Mesodermal cell (in vitro differentiated cells): ENCODE results near the gene BAIAP3.

Experiments used
- H3K27ac ChIP-seq: 2 replicates; pipeline ENCODE4 v1.7.0; 2013; ENCODE audit warnings: mild to moderate bottlenecking, low read depth, low read length, moderate library complexity; ENCODE audit not compliant: severe bottlenecking
- H3K36me3 ChIP-seq: 2 replicates; pipeline ENCODE4 v1.7.1; 2013; ENCODE audit warnings: mild to moderate bottlenecking, low read length, moderate library complexity; ENCODE audit not compliant: control insufficient read depth, insufficient read depth
- H3K4me1 ChIP-seq: one replicate; pipeline ENCODE4 v1.7.1; 2013; ENCODE audit warnings: mild to moderate bottlenecking, low read length; ENCODE audit not compliant: insufficient read depth, control insufficient read depth, poor library complexity, severe bottlenecking
- H3K4me3 ChIP-seq: 2 replicates; pipeline ENCODE4 v1.7.0; 2013; ENCODE audit warnings: low read length, control low read depth, mild to moderate bottlenecking; ENCODE audit not compliant: insufficient read depth, poor library complexity, severe bottlenecking; ENCODE audit errors: extremely low read depth
- H3K9me3 ChIP-seq: 2 replicates; pipeline ENCODE4 v1.7.1; 2013; ENCODE audit warnings: mild to moderate bottlenecking, low read length, moderate library complexity; ENCODE audit not compliant: control insufficient read depth
- WGBS, 2 experiments: methylation state at CpG; one replicate each; pipeline ENCODE4 v1.1.5; 2013; ENCODE audit warnings: missing lambda C conversion rate in 2 of 2; ENCODE audit not compliant: insufficient coverage in 2 of 2; 5-methylcytosine and 5-hydroxymethylcytosine counted together

The BAIAP3 gene

GRCh38 chr16:1349951-1350350 is 16.5 kb downstream of the BAIAP3 start:
- H3K9me3 ChIP-seq: no peaks in the 10 kb centered on the region
- WGBS, 2 experiments: 91 to 95% methylated on average over 16 to 17 of the region's 17 CpGs
- no peaks in the 10 kb centered on the region for H3K4me1 ChIP-seq
- peaks cover 26% of the 10 kb centered on the region for H3K36me3 ChIP-seq
- no peak overlapping the region for H3K4me3 ChIP-seq
- no peak overlapping the region for H3K27ac ChIP-seq

GRCh38 chr16:1350691-1351090 is 17.2 kb downstream of the BAIAP3 start:
- Histone ChIP-seq H3K9me3 (no peaks in the 10 kb centered on the region), H3K27ac (no peak overlapping the region), H3K36me3 (peaks cover 26% of the 10 kb centered on the region), H3K4me1 (no peaks in the 10 kb centered on the region), H3K4me3 (peak overlapping the region; percentile 88)
- WGBS, 2 experiments: 89 to 90% methylated on average over 19 of the region's 19 CpGs

DNA sequence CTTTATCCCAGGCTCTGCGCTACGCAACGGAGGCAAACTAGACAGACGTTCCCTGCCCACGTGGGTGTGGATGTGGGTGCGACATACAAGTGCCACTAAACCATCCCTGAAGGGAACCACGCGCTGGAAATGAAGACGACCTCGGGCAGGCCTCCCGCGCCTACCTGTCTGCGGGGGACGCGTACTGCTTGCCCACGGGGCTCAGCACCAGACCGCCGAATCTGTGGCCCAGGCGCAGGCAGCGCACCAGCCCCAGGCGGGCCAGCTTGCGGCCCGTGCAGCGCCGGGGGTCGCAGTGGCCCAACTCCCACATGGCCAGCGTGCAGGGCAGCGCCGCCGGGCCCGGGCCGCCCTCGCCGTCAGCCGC is 17.8 kb downstream of the BAIAP3 start:
- WGBS, 2 experiments: 0 to 2% methylated on average over 26 to 35 of the region's 35 CpGs
- Histone ChIP-seq H3K27ac (no peak overlapping the region), H3K4me1 (no peaks in the 10 kb centered on the region), H3K9me3 (no peaks in the 10 kb centered on the region), H3K36me3 (peaks cover 26% of the 10 kb centered on the region), H3K4me3 (peak overlapping the region; percentile 88)

DNA sequence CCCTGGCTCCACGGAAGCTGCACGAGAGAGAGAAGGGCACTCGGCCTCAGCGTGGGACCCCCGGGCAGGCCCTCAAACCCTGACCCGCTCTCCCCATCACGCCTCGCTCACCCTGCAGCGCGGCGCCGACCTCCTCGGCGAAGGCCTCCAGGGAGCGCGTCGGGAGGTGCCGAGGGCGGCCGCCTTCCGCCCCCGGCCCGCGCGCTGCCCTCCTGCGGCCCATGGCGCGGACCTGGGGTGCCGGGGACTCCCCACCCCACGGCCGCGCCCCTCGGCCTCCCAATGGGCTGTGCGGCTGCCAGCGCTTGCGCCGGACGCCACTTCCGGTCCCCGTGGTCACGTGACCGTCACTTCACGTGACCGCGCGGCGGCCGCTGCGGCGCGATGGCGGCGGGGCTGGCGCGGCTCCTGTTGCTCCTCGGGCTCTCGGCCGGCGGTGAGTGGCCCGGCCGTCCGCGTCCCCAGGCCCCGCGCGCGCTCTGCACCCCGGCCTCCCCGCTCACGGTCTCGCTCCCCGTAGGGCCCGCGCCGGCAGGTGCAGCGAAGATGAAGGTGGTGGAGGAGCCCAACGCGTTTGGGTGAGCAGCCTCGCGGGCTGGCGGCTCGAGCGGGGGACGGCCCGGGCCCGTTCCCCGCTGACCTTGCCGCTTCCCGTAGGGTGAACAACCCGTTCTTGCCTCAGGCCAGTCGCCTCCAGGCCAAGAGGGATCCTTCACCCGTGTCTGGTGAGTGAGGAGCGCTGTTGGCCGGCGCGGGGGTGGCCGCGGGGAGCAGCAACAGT is 18.3 kb downstream of the BAIAP3 start, which contains the start of the genes GNPTG and TSR3:
Gene GNPTG, plus strand, starts transcription at position 350 of the 781 bp plus-strand sequence. Its CDS starts 35 bp downstream, at position 385.
Gene TSR3, minus strand, starts transcription at position 297 of the 781 bp plus-strand sequence. Its CDS starts 74 bp downstream, at position 223.
- Histone ChIP-seq H3K9me3 (no peaks in the 10 kb centered on the region), H3K4me3 (peak within 1 kb of the TSS; percentile 88), H3K4me1 (no peaks in the 10 kb centered on the region), H3K36me3 (peaks cover 26% of the 10 kb centered on the region), H3K27ac (no peak within 1 kb of the TSS)
- 0% methylated on average over 53 to 57 of the region's 98 CpGs for WGBS, 2 experiments

DNA sequence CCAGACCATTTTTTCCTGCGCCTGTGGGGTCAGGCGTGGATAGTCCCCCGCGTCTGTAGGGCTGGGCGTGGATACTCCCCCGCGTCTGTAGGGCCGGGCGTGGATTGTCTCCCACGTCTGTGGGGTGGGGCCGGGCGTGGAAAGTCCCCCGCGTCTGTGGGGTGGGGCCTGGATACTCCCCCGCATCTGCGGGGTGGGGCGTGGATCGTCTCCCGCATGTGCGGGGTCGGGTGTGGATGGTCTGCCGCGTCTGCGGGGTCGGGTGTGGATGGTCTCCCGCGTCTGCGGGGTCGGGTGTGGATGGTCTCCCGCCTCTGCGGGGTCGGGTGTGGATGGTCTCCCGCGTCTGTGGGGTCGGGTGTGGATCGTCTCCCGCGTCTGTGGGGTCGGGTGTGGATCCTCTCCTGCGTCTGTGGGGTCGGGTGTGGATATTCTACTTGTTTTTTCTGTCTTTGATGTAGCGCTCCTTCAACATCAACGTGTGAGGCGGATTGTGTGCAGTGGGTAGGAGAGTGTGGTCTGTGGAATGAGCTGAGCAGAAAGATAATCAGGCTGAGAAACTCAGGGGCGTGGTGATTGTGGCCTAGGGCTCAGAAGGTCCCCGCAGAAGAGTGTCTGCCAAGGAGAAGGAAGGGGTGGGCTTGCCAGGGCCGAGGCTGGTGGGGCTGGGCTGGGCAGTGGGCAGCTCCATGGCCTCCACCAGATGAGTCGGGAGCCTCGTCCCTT is 21.5 kb downstream of the BAIAP3 start:
- 94 to 96% methylated on average over 29 to 48 of the region's 49 CpGs for WGBS, 2 experiments
- Histone ChIP-seq H3K9me3 (no peaks in the 10 kb centered on the region), H3K27ac (no peak overlapping the region), H3K4me1 (no peaks in the 10 kb centered on the region), H3K4me3 (no peak overlapping the region), H3K36me3 (peaks cover 15% of the 10 kb centered on the region)

DNA sequence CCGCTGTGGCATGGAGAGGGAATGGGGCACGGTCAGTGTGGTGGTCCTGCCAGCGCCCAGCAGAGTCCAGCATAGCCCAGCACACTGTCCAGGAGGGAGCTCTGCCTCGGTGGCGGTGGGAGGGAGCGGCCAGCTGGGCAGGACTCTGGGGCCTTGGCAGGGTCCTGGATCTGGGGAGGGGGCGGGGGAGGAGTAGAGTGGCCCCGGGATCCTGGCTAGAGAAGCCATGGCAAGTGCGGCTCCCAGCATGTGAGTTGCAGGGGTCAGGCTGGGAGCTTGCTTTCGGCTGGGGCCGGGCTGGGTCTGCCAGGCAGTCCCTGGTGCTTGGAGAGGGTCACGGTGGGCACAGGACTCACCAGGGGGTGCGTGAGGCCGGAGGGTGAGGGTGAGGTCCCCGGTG is 22.1 kb downstream of the BAIAP3 start:
- Histone ChIP-seq H3K4me1 (no peaks in the 10 kb centered on the region), H3K36me3 (peaks cover 14% of the 10 kb centered on the region), H3K27ac (no peak overlapping the region), H3K4me3 (no peak overlapping the region), H3K9me3 (no peaks in the 10 kb centered on the region)
- 91 to 94% methylated on average over 12 to 15 of the region's 15 CpGs for WGBS, 2 experiments

- H3K27ac ChIP-seq: no peak overlapping the region
- no peak overlapping the region for H3K4me3 ChIP-seq
- WGBS, 2 experiments: 88 to 92% methylated on average over 26 to 29 of the region's 33 CpGs
- H3K36me3 ChIP-seq: peaks cover 19% of the 10 kb centered on the region
- H3K4me1 ChIP-seq: no peaks in the 10 kb centered on the region
- no peaks in the 10 kb centered on the region for H3K9me3 ChIP-seq
Measured at GRCh38 chr16:1356061-1356900, 22.8 kb downstream of the BAIAP3 start.

GRCh38 chr16:1357906-1358566 is 24.6 kb downstream of the BAIAP3 start:
- no peaks in the 10 kb centered on the region for H3K4me1 ChIP-seq
- 92% methylated on average over 18 to 19 of the region's 19 CpGs for WGBS, 2 experiments
- H3K36me3 ChIP-seq: peaks cover 35% of the 10 kb centered on the region
- H3K27ac ChIP-seq: no peak overlapping the region
- H3K4me3 ChIP-seq: no peak overlapping the region
- H3K9me3 ChIP-seq: no peaks in the 10 kb centered on the region

DNA sequence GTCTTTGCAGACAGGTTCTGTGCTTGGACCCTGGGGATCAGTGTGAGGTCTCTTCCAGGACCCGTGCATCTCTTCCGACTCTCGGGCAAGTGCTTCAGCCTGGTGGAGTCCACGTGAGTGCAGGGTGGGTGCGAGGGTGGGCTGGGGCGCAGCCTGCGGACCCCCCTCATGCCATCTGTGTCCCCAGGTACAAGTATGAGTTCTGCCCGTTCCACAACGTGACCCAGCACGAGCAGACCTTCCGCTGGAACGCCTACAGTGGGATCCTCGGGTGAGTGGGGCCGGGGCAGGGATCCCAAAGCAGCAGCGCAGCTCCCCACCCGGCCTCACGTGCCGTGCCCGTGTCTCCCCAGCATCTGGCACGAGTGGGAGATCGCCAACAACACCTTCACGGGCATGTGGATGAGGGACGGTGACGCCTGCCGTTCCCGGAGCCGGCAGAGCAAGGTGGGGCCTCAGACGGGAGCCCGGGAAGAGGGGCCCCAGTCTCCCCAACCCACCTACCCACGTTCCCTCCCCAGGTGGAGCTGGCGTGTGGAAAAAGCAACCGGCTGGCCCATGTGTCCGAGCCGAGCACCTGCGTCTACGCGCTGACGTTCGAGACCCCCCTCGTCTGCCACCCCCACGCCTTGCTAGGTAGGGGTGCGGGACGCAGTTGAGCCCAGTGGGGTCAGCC is 28.4 kb downstream of the BAIAP3 start:
- Histone ChIP-seq H3K9me3 (no peaks in the 10 kb centered on the region), H3K36me3 (peaks cover 66% of the 10 kb centered on the region), H3K4me1 (no peaks in the 10 kb centered on the region), H3K27ac (no peak overlapping the region), H3K4me3 (no peak overlapping the region)
- 96 to 97% methylated on average over 39 of the region's 43 CpGs for WGBS, 2 experiments
